Chondrocyte (in vitro differentiated cells): ENCODE data around the gene PGAM2. TPM values are rescaled to one million over a fixed set of nuclear protein-coding genes. Genes with fewer than 3 reads are reported as not detected.
A peak's percentile ranks its signal among the peaks of the same experiment; 100 is the strongest.

Source experiments
- DNase-seq: peaks from one replicate; pipeline ENCODE4 v3.0.0; 2021; ENCODE audit warnings: mixed read lengths, low spot score
- H3K27ac Mint-ChIP-seq: one replicate; pipeline ENCODE4 v1.8.0; 2021; ENCODE audit warnings: mild to moderate bottlenecking, moderate library complexity, mixed read lengths; ENCODE audit not compliant: unreplicated experiment
- H3K27me3 Mint-ChIP-seq: 2 replicates; pipeline ENCODE4 v1.8.0; 2021; ENCODE audit warnings: low read depth, mixed read lengths
- H3K36me3 Mint-ChIP-seq: 2 replicates; pipeline ENCODE4 v1.8.0; 2021; ENCODE audit warnings: low read depth, mixed read lengths
- H3K4me1 Mint-ChIP-seq: 2 replicates; pipeline ENCODE4 v1.8.0; 2021; ENCODE audit warnings: low read depth, mild to moderate bottlenecking, mixed read lengths
- H3K4me3 Mint-ChIP-seq: one replicate; pipeline ENCODE4 v1.8.0; 2021; ENCODE audit warnings: mild to moderate bottlenecking, moderate library complexity, mixed read lengths; ENCODE audit not compliant: unreplicated experiment
- H3K9me3 Mint-ChIP-seq: 2 replicates; pipeline ENCODE4 v1.8.0; 2021; ENCODE audit warnings: low read depth, mixed read lengths
- total RNA-seq: library from RNA; stranded (reverse); gene quantifications from 3 replicates; pipeline ENCODE4 v1.2.1, GENCODE V29; 2021
- TF ChIP-seq, protein P1 (sequence below): fragments of 200-600 bp; sonication (generic); IDR thresholded peaks from 2 replicates; pipeline ENCODE4 v1.5.0; 2021; ENCODE audit warnings: antibody characterized with exemption, mild to moderate bottlenecking, moderate library complexity

Gene PGAM2
- total RNA-seq, 1 donor from 2014 or later: 0.25 TPM

DNA sequence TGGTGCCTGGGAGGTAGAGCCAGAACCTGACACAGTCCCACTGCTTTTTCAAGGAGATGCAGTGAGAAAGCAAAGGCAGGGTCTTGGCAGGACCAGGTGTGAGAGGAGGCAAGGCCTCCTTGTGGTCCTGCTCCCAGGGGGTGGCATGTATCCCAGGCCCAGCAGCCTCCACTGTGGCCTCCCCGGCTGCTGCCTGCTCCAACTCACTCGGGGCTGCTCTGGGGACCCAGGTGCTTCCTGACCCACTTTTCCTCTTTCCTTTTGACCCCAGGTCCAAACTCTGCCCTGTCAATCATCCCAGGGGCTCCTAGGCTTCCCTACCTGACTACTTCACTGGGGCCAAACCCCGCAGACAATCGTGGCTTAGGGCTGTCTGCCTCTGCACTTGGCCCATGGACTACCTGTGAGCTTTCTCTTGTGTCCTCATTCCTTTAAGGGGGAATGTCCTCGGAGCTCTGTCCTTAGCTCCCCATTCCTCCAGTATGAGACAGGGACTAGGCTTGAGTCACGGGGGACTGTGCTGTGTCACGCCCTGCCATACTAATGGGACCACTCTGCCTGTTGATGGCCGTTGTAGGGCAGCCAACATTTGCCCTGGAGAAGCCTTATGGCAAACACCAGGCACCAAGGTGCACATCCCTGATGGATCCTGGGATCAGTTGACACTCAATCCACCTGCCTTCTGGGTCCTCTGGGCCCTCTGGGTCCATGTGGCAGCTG lies 37.6 kb upstream of the PGAM2 start:
- no peaks in the 10 kb centered on the region for H3K27me3 Mint-ChIP-seq
- peak; percentile 55 for DNase-seq
- no peaks in the 10 kb centered on the region for H3K9me3 Mint-ChIP-seq
- TF ChIP-seq, protein P1, sequence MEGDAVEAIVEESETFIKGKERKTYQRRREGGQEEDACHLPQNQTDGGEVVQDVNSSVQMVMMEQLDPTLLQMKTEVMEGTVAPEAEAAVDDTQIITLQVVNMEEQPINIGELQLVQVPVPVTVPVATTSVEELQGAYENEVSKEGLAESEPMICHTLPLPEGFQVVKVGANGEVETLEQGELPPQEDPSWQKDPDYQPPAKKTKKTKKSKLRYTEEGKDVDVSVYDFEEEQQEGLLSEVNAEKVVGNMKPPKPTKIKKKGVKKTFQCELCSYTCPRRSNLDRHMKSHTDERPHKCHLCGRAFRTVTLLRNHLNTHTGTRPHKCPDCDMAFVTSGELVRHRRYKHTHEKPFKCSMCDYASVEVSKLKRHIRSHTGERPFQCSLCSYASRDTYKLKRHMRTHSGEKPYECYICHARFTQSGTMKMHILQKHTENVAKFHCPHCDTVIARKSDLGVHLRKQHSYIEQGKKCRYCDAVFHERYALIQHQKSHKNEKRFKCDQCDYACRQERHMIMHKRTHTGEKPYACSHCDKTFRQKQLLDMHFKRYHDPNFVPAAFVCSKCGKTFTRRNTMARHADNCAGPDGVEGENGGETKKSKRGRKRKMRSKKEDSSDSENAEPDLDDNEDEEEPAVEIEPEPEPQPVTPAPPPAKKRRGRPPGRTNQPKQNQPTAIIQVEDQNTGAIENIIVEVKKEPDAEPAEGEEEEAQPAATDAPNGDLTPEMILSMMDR: no peak
- H3K4me3 Mint-ChIP-seq: peak overlapping the region; percentile 44
- H3K4me1 Mint-ChIP-seq: peaks cover 61% of the 10 kb centered on the region
- peak overlapping the region; percentile 99 for H3K27ac Mint-ChIP-seq
- peaks cover 5% of the 10 kb centered on the region for H3K36me3 Mint-ChIP-seq

DNA sequence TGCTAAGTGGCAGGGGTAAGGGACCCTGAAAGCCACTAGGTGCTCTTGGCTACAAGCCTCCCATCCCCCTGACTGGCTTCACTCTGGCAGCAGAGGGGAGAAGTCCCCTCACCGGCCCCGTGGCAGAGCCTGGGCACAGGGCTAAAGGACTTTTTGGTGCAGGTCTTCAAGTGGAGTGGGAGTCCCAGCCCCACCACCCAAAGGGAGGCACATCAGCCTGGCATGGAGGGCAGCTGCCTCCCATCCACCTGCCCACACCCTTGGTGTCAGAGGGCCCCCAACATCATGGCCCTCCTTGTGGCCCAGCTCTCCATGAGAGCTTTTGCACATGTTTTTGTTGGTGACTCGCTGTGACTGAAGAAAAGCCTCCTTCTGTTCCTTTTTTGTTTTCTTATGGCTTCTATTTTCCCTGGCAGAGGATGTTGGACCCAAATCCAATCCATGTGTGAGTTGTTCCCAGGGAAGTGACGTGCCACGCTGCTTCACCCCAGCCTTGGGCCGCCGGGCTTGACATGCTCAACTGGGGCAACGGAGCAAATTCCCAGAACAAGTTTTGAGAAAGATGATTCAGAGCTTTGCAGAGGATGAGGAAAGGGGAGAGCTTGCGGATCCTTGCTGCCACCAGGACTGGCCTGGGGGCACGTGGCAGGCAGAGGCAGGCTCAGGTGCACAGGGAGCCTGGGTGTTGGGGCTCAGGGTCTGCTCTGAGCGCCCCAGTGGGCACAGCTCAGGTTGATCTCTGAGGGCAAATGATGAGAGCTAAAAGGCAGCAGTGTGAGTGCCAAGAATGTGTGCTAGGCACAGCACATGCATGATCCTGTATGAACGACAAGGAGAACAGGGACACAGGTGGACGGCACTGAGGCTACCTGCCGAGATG lies 36.8 kb upstream of the PGAM2 start:
- DNase-seq: peak; percentile 57
- TF ChIP-seq, protein P1: no peak
- Mint-ChIP-seq H3K4me1 (peaks cover 67% of the 10 kb centered on the region), H3K27ac (peak overlapping the region; percentile 99), H3K36me3 (peaks cover 3% of the 10 kb centered on the region), H3K27me3 (no peaks in the 10 kb centered on the region), H3K9me3 (no peaks in the 10 kb centered on the region), H3K4me3 (peak overlapping the region; percentile 43)

DNA sequence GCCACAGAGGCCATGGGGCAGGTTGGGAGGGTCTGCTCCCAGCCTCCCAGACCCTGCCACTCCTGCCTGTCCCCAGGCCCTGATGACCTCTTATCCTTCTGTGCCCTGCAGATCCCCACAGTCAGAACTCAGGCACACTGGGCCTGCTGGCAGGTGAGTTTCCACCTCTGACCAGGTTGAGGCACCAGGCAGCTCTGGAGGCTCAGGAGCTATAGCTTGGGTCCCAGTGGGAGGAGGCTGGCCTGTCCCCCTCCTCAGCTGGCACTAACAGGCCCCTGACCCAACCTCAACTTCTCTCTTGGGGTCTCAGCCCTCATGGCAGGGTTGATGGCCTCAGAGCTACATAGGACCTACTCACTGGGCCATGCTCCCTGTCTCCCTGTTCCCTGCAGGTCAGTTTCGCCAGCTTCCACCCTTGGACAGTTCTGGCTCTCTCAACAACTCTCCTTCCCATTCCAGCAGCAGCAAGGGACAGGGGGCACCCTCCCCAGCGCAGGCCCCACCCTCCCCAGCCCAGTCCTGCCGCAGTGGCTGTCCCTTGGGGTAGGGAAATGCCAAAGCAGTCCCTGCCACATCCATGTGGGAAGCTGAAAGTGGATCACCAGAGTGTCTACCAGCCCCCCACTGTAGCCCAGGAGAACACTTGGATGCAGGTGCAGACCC lies 36.1 kb upstream of the PGAM2 start:
- Mint-ChIP-seq H3K4me3 (no peak overlapping the region), H3K9me3 (no peaks in the 10 kb centered on the region), H3K27ac (peak overlapping the region; percentile 99), H3K4me1 (peaks cover 69% of the 10 kb centered on the region), H3K36me3 (peaks cover 3% of the 10 kb centered on the region), H3K27me3 (no peaks in the 10 kb centered on the region)
- no peak for DNase-seq
- TF ChIP-seq, protein P1: no peak

DNA sequence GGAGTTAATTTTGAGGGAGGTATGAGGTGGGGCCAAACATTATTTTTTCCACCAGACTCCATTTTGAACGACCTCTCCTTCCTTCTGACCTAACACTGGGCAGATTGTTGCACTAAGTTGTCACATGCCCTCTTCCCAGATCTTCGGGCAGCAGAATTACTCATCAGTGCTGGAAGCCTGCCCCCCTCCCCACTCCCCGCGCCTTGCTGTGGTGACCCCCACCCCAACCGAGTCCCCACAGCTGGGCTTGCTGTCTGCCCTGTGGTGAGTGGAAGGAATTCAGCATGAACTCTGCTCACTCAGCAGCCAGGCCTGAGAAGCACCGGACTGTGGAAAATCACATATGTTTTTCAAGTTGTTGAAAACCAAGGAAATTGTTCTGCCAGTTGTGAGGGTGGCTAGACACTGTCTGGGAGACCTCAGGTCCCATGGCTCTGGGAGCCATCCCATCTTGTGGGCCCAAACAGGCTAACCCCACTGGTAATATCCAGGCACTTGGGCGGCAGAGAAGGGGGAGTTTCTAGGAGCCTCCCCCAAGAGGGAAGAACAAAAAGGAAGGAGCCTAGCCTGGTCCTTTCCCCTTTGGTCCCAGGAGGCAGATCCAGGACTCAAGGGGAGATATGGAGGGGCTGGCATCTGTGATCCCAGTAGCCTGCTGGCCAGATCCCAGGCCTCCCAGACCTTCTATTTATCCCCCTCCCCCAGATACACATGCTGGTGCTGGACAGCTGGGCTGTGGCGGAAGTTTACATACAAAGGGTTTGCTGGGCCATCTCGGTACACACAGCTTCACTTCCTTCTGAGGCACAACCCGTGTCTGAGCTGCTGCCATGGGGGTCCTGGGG lies 35.3 kb upstream of the PGAM2 start:
- TF ChIP-seq, protein P1: peak; percentile 8
- Mint-ChIP-seq H3K27ac (peak overlapping the region; percentile 99), H3K4me1 (peaks cover 63% of the 10 kb centered on the region), H3K9me3 (no peaks in the 10 kb centered on the region), H3K27me3 (no peaks in the 10 kb centered on the region), H3K36me3 (no peaks in the 10 kb centered on the region), H3K4me3 (no peak overlapping the region)
- no peak for DNase-seq
